Measurements from ENCODE around the gene RPL41. TPM values are rescaled to one million over a fixed set of nuclear protein-coding genes. Genes with fewer than 3 reads are reported as not detected.

RPL41 gene
- total RNA-seq, 2 experiments from 2014 or later, result 5,865 to 5,989 TPM

GRCh38 chr12:56126732-56127239, 10.4 kb downstream of the RPL41 start:
- CTCF ChIA-PET, result interaction anchor here (0.6 to 9.6 kb wide), 29 partner anchors 9 to 388 kb away, joined by 3 to 138 read pairs (median 5); partner anchors contain the start of genes MYL6, MYL6B, RNF41 and RPL41
- H3K4me1 ChIP-seq (ENCODE audit: insufficient read depth, low read length), result peaks cover 57% of the 10 kb centered on the region
- Mint-ChIP-seq H3K4me1 (ENCODE audit: low read depth) (peaks cover 65% of the 10 kb centered on the region), H3K4me3 (peak overlapping the region; percentile 97), H3K27ac (peak overlapping the region; percentile 86), H3K36me3 (ENCODE audit: low read depth) (peaks cover 41% of the 10 kb centered on the region), H3K9me3 (no peaks in the 10 kb centered on the region), H3K27me3 (no peaks in the 10 kb centered on the region)
- POLR2A ChIA-PET, result interaction anchor here (0.6 to 6.5 kb wide), 10 partner anchors 9 to 309 kb away, joined by 3 to 133 read pairs (median 22); partner anchors contain the start of genes MYL6, MYL6B, ORMDL2 and PA2G4
- no peak for ATAC-seq (ENCODE audit: poor library complexity)
- DNase-seq, result peak in 1 of 14 experiments; percentile 35
- intact Hi-C loops (cut with DNase I, micrococcal nuclease), result loop anchor here (1.0 to 5.0 kb wide), 5 partner anchors 31 to 384 kb away; partner anchors contain the start of genes CS (in 1 of the 2), GDF11 (in 1 of the 2) and SMARCC2 (in 1 of the 2)
- peaks cover 21% of the 10 kb centered on the region for H3K36me3 ChIP-seq (ENCODE audit: insufficient read depth, low read length)
- no peak overlapping the region for H3K4me3 ChIP-seq (ENCODE audit: low read length)
- peak overlapping the region; percentile 56 to 73 for H3K27ac ChIP-seq (ENCODE audit: low read depth in 1 of 2, low read length in 2 of 2)
- H3K27me3 ChIP-seq (ENCODE audit: control insufficient read depth in 1 of 2, insufficient read depth in 2 of 2, low read length in 2 of 2), result no peaks in the 10 kb centered on the region
- no peaks in the 10 kb centered on the region for H3K9me3 ChIP-seq (ENCODE audit: control insufficient read depth in 1 of 2, insufficient read depth in 1 of 2, low read length in 2 of 2)
- TF ChIP-seq CTCF (IDR thresholded peaks at IDR 0.05), result no peak

GRCh38 chr12:56127485-56127887, 11.1 kb downstream of the RPL41 start:
- peak overlapping the region; percentile 99 for H3K4me3 ChIP-seq (ENCODE audit: low read length)

More at GRCh38 chr12:56127485-56127887, 11.1 kb downstream of the RPL41 start:
- ATAC-seq (ENCODE audit: poor library complexity) (no peak), DNase-seq (no peak)
- no peak for TF ChIP-seq CTCF (IDR thresholded peaks at IDR 0.05)
- ChIA-PET CTCF (interaction anchor here (0.6 to 9.6 kb wide), 11 partner anchors 10 to 389 kb away, joined by 3 to 138 read pairs (median 5); partner anchors contain the start of genes ANKRD52, MYL6, MYL6B and SMARCC2), POLR2A (interaction anchor here (0.6 to 6.5 kb wide), 33 partner anchors 10 to 1847 kb away, joined by 3 to 133 read pairs (median 5); partner anchors contain the start of genes BAZ2A, CBX5, CNPY2 and DNAJC14)
- peak overlapping the region; percentile 86 for H3K27ac Mint-ChIP-seq
- H3K9me3 ChIP-seq (ENCODE audit: control insufficient read depth in 1 of 2, insufficient read depth in 1 of 2, low read length in 2 of 2), result no peaks in the 10 kb centered on the region
- peaks cover 69% of the 10 kb centered on the region for H3K4me1 Mint-ChIP-seq (ENCODE audit: low read depth)
- peak overlapping the region; percentile 56 to 73 for H3K27ac ChIP-seq (ENCODE audit: low read depth in 1 of 2, low read length in 2 of 2)
- no peaks in the 10 kb centered on the region for H3K27me3 Mint-ChIP-seq
- peaks cover 24% of the 10 kb centered on the region for H3K36me3 ChIP-seq (ENCODE audit: insufficient read depth, low read length)
- no peaks in the 10 kb centered on the region for H3K9me3 Mint-ChIP-seq
- H3K4me1 ChIP-seq (ENCODE audit: insufficient read depth, low read length), result peaks cover 64% of the 10 kb centered on the region
- peaks cover 48% of the 10 kb centered on the region for H3K36me3 Mint-ChIP-seq (ENCODE audit: low read depth)
- no peaks in the 10 kb centered on the region for H3K27me3 ChIP-seq (ENCODE audit: control insufficient read depth in 1 of 2, insufficient read depth in 2 of 2, low read length in 2 of 2)
- H3K4me3 Mint-ChIP-seq, result peak overlapping the region; percentile 97
- intact Hi-C loops (cut with DNase I, micrococcal nuclease), result loop anchor here (2.0 to 5.0 kb wide), 3 partner anchors 61 to 385 kb away; partner anchors contain the start of genes CS (in 1 of the 2), GDF11 (in 1 of the 2) and SMARCC2 (in 1 of the 2)

Data from CD4-positive, alpha-beta T cell (primary cell).